GM19043 (cell line): ENCODE measurements around the gene ANKRD33B.
"Not testable (repeated sequence)": the region's sequence is repeated elsewhere in the genome, so short reads cannot be mapped to it uniquely, and the experiment has no call there.

Source experiments
- ATAC-seq: cut with Tn5 transposase; IDR thresholded peaks from one replicate; pipeline ENCODE4 v1.9.1; 2021; ENCODE audit warnings: low read depth; ENCODE audit not compliant: unreplicated experiment

Gene ANKRD33B

DNA sequence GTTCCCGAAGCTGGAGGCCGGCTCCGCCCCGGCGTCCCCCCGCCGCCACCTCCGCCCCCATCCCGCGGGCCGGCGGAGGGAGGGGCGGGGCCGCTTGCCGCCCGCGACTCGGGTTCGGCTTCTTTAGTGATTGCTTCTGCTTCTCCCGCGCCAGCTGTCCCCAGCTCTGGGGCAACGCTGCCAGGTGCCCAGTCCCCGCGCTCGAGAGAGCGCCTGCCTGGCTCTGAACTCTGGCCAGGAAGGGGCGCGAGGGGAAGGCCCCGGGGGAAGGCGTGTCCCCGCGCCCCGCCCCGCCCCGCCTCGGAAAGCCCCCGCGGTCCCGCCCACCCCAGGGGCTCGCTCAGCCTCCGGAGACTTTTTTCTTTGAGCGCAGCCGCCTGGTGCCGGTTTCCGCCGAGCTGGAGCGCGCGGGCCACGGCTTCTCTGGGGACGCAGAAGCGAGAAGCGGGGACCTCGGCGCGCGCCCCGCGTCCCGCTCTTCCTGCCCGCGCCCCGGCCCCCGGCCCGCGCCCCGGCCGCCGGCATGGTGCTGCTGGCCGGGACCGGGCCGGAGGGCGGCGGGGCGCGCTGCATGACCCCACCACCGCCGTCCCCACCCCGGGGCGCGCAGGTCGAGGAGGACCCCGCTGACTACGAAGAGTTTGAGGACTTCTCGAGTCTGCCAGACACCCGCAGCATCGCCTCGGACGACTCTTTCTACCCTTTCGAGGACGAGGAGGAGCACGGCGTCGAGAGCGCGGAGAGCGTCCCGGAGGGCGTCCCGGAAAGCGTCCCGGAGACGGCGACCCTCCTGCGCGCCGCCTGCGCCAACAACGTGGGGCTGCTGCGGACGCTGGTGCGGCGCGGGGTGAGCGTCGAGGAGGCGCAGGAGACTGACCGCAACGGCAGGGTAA is at the start of gene ANKRD33B:
TSS of gene ANKRD33B (plus strand) at position 126 of the 893 bp plus-strand sequence. CDS start at position 524, 398 bp downstream.
- peak; percentile 50 for ATAC-seq

DNA sequence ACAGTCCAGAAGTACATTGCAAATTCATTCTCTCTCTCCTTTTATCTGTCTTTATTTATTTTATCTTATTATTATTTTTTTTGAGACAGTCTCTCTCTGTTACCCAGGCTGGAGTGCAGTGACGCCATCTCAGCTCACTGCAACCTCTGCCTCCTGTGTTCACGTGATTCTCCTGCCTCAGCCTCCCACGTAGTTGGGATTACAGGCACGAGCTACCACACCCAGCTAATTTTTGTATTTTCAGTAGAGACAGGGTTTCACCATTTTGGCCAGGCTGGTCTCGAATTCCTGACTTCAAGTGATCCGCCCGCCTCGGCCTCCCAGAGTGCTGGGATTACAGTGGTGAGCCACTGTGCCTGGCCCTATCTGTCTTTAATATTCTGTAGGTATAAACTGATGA is 49.3 kb upstream of the ANKRD33B start:
- ATAC-seq, result not testable (repeated sequence)

DNA sequence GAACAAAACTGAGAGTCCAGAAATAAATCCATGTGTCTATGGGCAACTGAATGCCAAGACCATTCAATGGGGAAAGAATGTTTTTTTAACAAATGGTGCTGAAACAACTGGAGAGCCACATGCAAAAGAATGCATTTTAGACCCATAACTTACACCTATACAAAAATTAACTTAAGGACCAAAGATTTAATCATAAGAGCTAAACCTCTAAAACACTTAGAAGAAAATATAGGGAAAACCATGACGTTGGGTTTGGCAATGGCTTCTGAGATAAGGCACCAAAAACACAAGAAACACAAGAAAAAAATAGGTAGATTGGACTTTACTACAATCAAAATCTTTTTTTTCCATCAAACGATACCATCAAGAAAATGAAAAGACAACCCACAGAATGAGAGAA is 48.4 kb upstream of the ANKRD33B start:
- ATAC-seq, result no peak

DNA sequence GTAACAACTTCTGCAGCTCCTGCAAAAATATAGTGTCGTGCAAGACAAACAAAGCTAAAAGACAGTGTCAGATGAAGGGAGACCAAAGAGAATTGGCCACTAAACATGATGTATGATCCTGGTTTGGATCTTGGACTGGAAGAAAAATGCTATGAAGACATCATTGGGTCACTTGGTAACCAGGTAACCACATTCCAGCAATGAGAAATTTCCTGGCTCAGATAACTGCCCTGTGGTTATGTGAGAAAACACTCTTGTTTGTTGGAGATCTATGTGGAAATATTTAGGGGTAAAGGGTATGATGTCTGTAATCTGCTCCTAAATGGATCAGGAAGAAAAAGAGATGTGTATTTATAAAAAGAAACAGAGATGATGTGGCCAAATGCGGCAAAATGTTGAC is 45.5 kb upstream of the ANKRD33B start:
- no peak for ATAC-seq

DNA sequence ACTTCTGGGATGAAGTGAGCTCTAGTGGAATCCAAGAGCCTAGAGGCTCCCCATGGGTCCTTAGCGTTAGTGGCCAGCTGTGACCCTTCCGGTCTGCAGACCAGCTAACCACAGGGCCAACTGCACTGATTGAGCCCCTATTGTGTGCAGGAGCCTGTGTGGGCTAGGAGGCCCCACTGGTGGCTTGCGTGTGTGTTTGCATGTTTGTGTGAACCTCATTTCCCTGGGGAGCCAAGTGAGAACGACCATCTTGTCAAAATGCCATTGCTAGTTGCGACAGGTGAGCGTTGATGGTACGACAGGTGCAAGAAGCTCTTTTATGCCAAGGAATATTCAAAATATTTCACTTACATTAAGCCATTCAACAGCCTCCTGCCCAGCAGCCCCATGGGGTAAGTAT is 44.1 kb upstream of the ANKRD33B start:
- ATAC-seq, result no peak

DNA sequence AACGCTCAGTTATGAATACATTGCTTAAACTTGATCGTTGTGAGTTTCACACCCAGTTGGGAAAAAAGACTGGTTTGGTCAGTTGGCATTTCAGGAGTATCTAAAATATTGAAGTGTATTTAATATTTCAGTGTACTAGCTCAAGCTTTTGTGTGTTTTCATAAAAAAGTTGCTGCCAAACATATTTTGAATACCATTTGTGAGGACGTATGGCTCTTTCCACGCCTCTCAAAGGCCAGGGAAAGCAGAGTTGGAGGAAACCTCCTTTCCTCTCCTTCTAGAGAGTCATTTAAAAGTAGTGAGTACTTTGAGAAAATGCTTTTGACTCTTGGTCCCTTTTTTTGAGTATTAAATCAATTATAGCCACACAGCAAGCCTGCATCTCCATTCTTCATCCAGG is 43.2 kb upstream of the ANKRD33B start:
- no peak for ATAC-seq

DNA sequence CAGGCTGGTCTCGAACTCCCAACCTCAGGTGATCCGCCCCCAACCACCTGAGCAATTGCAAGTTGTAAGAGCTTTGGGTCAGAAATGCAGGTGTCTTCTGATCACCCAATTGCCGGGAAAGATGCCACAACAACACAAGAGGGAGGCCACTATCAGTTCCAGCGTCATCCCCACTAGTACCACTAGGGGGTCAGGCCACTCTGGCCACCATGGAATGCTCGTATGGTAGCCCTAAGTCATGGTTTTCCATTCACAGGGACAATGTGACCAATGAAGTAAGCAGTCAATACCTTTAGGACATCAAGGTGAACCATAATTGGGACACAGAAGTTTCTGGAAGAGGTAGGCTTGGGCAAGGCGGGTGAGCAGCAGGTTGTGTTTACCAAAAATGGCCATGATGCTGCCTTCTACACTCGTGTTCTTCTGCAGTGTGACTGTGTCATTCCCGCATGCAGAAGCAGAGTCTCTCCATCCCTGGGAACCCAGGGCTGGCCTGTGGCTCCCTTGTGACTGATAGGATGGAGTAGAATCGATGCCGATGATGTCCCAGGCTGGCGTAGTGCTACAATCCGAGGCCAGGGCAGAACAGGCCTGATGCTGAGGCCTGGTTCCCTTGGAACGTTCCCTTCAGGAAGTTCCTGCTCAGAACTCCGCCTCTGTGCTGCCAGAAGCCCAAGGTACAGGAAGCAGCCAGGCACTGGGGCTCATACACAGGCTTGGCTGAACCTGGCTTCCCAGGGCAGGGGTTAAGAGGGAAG is 42.2 kb upstream of the ANKRD33B start:
- ATAC-seq, result no peak

DNA sequence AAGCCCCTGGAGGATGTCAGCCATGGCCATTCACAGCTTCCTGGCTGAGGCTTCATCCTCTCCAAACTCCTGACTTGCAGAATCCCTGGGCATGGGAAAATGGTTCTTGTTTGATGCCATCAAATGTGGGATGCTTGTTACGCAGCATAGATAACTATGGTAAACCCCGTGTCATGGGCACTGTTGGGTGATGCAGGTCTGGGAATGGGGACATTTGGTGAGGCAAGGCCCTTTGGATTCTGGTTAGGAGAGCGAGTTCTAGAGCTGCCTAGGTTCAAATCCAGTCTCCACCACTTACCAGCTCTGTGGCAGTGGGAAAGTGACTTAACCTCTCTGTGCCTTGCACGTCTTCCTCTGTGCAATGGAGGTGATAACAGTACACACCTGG is 41.7 kb upstream of the ANKRD33B start:
- no peak for ATAC-seq

DNA sequence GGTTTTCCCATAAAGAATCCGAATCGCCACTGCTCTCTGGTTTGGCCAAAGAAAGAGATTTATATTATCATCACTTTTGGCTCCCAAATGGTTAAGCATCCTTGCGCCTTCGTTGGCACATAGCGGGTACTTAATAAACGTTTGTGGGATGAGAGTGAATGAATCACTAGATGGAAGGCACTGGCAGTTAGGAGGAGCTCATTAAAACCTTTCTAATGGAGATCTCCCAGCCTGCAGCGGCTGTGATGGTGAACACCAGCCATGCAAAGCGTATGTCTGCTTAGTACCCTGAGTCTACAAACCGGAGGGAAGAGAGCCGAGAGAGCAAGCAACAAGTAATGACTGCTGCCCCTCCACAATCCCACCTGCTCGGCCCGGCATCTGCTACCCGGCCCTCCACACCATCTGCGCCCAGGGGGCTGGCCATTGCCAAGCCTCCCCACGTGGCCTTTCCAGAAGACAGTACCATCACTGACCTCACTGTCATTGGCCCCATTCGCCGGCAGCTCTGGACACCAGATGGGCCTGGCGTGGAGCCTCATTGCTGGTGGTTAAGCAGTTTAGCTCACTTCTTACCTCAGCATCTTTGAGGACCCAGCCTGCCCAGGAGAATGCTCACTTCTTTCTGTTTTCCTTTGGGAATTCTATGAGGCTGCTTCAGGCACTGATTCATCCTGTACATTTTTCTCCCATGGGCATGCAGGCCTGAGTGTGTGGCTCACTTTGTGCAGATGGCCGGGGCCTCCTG is 39.3 kb upstream of the ANKRD33B start:
- no peak for ATAC-seq

DNA sequence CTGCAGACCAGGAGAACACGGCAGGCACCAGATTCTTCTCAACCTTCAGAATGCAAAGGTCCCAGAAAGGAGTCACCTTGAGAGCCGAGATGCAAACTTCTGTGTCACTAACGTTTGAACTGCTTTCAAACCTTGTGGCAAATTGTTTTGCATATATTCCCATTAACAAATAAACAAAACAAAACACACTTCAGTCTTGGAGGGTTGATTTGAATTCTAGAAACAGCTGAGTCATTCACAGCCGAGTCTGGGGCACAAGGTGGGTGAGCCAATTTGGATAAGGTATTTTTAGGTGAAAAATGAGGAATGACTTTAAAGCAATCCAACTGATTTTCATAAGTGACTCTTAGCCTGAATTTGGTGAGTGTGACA is 38.8 kb upstream of the ANKRD33B start:
- peak; percentile 41 for ATAC-seq

DNA sequence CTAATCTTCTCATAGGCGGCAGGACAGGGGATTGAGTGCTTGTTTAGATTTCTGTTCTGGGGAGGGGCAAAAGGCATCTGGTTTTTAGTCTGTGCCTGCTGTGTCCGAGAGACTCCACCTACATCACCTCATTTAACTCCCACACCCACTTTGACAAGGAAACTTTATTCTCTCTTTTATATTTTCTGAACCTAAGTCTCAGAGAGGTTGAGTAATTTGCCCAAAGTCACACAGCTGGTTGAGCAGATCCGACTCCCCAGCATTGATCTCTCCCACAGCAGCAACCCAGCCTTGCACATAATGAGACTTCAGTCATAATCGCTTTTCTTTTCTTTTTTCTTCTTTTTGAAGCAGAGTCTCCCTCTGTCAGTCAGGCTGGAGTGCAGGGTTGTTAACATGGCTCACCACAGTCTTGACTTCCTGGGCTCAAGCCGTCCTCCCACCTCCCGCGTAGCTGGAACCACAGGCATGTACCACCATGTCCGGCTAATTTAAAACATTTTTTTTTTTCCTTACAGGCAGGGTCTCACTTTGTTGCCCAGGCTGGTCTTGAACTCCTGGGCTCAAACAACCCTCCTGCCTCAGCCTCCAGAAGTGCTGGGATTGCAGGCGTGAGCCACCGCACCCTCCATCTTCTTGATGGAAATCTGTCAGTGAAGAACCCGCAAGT is 36.5 kb upstream of the ANKRD33B start:
- ATAC-seq, result no peak

DNA sequence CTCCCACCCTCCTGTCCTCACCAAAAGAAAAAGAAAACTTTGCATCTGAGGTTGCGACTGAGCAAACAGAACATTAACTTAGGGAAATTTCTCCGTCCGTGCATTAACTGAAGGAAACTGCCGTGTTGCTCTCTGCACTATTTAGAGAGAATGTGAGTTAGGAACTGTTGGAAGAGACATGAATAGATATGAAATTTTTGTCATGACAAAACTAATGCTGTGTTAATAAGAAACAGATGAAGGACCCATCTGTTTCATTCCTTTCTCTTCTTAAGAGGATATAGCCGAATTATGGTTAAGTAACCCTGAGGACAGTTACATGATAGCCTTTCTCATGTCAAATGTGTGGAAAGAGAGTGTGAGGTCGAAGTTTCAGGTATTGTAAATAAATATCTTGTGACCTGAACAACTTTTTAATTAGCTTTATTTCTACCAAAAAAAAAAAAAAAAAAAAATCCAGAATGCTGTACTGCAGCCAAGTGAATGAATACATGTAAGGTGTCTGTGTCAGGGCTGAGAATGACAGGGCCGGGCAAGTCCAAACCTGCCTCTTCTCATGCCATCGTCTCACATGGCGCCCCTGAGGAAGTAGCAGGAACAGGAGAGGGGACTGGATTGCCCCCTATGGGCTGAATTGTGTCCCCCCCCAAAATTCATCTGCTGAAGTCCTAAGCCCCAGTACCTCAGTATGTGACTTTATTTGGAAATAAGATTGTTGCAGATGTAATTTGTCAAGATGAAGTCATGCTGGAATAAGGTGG is 35.6 kb upstream of the ANKRD33B start:
- no peak for ATAC-seq

DNA sequence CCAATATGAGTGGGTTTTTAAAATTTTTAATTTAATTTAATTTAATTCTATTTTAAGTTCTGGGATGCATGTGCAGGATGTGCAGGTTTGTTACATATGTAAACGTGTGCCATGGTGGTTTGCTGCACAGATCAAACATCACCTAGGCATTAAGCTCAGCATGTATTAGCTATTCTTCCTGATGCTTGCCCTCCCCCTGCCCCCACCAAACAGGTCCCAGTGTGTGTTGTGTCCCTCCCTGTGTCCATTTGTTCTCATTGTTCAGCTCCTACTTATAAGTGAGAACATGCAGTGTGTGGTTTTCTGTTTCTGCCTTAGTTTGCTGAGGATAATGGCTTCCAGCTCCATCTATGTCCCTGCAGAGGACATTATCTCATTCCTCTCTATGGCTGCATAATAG is 35.0 kb upstream of the ANKRD33B start:
- ATAC-seq, result no peak

DNA sequence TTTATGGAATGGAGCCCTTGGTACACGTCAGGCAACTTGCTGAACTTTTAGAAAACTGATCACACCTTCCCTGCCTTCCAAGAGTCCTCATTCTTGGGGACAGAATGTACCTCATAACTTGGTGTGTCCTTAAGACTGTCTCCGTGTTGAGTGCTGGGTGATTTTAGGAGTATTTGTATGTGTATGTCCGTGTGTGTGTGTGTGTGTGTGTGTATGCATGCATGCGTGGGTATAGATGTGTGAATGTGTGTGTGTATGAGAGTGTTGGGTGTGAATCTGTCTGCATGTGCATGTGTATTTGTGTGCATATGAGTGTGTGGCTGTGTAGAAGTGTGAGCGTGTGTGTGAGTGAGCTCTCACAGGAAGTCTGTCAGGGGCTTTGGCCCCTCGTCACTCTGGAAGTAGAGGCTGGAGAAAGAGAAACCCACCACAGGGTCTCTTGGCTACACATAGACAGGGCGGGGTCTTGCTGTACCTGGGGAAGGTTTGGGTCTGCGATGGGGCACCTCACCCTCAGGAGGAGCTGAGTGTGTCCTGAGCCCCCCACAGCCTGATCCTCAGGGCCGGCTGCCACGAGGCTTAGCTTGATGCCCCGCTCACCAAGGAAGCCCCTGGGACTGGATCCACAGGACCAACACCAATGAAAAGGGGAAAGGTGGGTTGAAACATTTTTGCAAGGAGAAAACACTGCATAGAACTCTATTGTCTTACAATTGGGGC is 33.1 kb upstream of the ANKRD33B start:
- no peak for ATAC-seq

DNA sequence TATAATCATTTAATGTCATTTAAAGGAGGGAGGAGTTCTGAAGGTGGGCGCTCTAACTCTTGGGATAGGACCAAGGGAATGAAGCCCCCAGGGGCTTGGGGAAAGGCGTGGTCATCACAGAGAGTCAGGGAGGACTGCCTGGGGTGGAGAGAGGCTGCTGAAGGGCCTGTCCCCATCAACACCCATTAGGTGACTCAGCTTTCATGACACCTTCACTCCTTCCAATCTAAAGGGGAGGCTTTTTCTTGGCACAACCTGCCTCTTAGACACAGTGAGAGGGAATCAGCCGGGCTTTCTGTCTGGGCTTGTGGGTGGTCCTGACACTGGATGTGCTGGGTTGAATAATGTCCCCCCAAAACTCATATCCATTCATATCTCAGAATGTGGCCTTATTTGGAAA is 31.4 kb upstream of the ANKRD33B start:
- ATAC-seq, result no peak

DNA sequence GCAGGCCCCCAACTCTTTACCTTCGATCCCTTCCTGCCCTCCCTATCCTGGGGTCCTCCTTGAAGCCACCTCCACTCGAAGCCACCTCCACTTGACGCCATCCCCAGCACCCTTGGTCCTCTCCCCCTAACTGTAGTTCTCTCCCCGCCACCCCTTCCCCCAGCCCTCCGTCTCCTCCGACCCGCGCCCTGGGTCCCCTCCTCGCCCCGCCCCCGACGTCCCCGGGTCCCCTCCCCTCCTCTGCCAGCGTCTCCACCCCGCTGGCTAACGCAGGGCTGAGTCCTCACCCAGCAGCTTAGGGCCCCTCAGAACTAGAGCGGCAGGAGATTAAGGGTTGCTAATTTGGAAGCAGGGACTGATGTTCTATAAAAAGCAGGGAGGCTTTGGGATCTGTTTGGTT is 30.6 kb upstream of the ANKRD33B start:
- ATAC-seq, result no peak

DNA sequence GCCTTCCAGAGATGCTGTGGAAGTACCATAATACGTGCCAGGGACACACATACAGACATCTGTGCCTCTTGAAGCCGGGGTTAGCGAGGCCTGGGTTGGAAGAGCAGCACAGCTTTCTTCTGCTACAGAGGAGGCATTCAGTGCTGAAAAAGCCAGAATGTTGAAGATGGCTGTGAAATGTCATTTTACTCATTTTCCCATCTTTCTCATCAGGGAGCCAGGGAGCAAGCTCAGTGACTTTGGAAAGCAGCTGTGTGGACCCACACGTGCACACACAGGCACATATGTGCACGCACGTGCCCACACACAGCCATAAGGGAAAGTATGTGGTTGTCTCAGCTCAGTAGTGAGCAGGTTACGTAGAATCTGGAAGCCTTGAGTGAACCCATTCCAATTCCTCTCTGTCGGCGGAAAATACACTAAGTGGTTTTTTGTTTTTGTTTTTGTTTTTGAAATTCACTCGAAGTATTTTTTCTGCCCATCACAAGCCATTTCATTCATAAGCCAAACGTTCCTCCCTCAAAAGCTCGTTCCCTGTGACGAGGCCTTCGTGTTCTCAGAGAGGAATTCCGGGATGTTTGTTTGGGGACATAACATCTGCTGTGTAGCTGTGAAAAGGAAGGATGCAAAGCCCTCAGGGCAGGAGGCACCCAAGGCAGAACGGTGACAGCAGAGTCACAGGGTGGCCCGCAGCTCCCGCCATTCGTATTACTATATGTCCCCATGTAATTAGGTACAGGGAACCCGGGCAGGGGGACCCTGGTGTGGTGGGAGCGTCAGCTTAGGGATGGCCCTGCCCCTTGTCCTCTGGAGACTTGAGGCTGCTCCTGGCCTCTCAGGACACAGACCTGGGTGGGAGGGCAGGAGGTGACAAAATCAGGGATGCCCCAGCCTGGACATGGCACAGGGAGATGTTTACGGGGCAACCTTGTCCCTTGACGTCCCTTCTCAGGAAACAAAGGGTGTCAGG is 29.0 kb upstream of the ANKRD33B start:
- ATAC-seq, result no peak

DNA sequence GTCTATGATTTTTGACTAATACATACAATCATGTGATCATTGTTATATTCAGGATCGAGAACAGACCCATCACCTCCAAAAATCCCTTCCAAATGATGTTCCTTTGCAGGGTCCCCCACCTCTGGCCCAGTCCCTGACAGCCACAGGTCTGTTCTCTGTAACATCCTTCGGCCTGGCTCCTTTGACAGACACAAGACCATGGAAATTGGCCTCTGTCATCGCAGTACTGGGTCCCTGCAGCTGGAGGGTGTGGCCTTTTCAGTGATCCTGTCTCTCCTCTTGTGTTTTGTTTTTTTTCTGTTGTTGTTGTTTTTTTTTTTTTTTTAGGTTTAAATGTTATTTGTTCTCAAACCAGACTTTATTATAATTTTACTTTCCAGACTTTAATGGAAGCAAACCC is 27.4 kb upstream of the ANKRD33B start:
- ATAC-seq, result no peak
